SU-DHL-6 (cell line): ENCODE measurements around the gene GPX5.

Experiments
- EZH2phosphoT487 ChIP-seq: fragments of 200-600 bp; sonication (generic), shearing (Covaris generic); conservative IDR thresholded peaks from 2 replicates; pipeline ENCODE4 v1.6.1; 2018; ENCODE audit warnings: mild to moderate bottlenecking, antibody characterized with exemption, low read length, moderate library complexity, mixed read lengths
- TF ChIP-seq, protein P1 (sequence below): fragments of 200-600 bp; sonication (generic); IDR thresholded peaks from one replicate; pipeline ENCODE4 v1.5.1; 2017; ENCODE audit warnings: antibody characterized with exemption, mild to moderate bottlenecking, low read length, moderate library complexity; ENCODE audit not compliant: insufficient read depth, poor library complexity, severe bottlenecking

DNA sequence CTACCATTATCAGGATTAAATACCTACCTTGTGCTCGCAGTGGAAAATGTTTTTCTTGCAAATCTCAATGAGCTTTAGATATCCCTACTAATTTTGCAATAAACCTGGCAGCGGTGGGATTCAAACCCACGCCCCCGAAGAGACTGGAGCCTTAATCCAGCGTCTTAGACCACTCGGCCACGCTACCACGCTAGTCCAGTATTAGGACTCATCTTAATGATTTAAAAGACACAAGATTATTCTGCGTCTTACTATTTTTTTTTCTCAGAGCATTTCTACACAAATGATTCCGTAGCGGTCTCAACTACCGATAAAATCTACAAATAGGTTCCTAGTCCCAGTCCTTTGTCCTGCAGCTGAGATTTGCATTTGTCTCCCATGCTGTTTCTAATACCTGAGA is 47.2 kb upstream of the GPX5 start:
- TF ChIP-seq, protein P1, sequence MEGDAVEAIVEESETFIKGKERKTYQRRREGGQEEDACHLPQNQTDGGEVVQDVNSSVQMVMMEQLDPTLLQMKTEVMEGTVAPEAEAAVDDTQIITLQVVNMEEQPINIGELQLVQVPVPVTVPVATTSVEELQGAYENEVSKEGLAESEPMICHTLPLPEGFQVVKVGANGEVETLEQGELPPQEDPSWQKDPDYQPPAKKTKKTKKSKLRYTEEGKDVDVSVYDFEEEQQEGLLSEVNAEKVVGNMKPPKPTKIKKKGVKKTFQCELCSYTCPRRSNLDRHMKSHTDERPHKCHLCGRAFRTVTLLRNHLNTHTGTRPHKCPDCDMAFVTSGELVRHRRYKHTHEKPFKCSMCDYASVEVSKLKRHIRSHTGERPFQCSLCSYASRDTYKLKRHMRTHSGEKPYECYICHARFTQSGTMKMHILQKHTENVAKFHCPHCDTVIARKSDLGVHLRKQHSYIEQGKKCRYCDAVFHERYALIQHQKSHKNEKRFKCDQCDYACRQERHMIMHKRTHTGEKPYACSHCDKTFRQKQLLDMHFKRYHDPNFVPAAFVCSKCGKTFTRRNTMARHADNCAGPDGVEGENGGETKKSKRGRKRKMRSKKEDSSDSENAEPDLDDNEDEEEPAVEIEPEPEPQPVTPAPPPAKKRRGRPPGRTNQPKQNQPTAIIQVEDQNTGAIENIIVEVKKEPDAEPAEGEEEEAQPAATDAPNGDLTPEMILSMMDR: no peak
- no peak for TF ChIP-seq EZH2phosphoT487
